Measurements from ENCODE around the gene UGT1A8.

The UGT1A8 gene

GRCh38 chr2:233821709-233822100 is 204.3 kb downstream of the UGT1A8 start:
- Histone ChIP-seq H3K4me3 (ENCODE audit: low read length) (no peak overlapping the region), H3K4me1 (ENCODE audit: low read length) (no peaks in the 10 kb centered on the region), H3K9me3 (ENCODE audit: insufficient read depth, low read length) (no peaks in the 10 kb centered on the region), H2AFZ (ENCODE audit: low read depth, low read length) (no peak overlapping the region), H3K27me3 (ENCODE audit: low read depth, low read length) (no peaks in the 10 kb centered on the region), H3K9ac (ENCODE audit: low read length) (no peak overlapping the region), H4K20me1 (ENCODE audit: insufficient read depth, low read length) (no peaks in the 10 kb centered on the region), H3K4me2 (ENCODE audit: low read length) (no peak overlapping the region), H3K27ac (ENCODE audit: low read length) (no peak overlapping the region), H3K79me2 (ENCODE audit: low read length) (no peaks in the 10 kb centered on the region), H3K36me3 (replicated peaks; ENCODE audit: low read depth, low read length) (no peaks in the 10 kb centered on the region)
- no peak for TF ChIP-seq CTCF (IDR thresholded peaks at IDR 0.05; ENCODE audit: low read depth, low read length)
- TF ChIP-seq EZH2phosphoT487 (IDR thresholded peaks at IDR 0.05; ENCODE audit: low read depth) = no peak

GRCh38 chr2:233822101-233822771 is 204.8 kb downstream of the UGT1A8 start:
- no peaks in the 10 kb centered on the region for H3K9me3 ChIP-seq (ENCODE audit: insufficient read depth, low read length)
- TF ChIP-seq EZH2phosphoT487 (IDR thresholded peaks at IDR 0.05; ENCODE audit: low read depth) (no peak), CTCF (IDR thresholded peaks at IDR 0.05; ENCODE audit: low read depth, low read length) (no peak)
- no peaks in the 10 kb centered on the region for H4K20me1 ChIP-seq (ENCODE audit: insufficient read depth, low read length)
- H3K4me2 ChIP-seq (ENCODE audit: low read length) = no peak overlapping the region
- H3K4me1 ChIP-seq (ENCODE audit: low read length) = no peaks in the 10 kb centered on the region
- H3K9ac ChIP-seq (ENCODE audit: low read length) = no peak overlapping the region
- H3K27me3 ChIP-seq (ENCODE audit: low read depth, low read length) = no peaks in the 10 kb centered on the region
- no peaks in the 10 kb centered on the region for H3K36me3 ChIP-seq (replicated peaks; ENCODE audit: low read depth, low read length)
- H2AFZ ChIP-seq (ENCODE audit: low read depth, low read length) = no peak overlapping the region
- no peaks in the 10 kb centered on the region for H3K79me2 ChIP-seq (ENCODE audit: low read length)
- no peak overlapping the region for H3K27ac ChIP-seq (ENCODE audit: low read length)
- no peak overlapping the region for H3K4me3 ChIP-seq (ENCODE audit: low read length)

All from OCI-LY3 (cell line).